Measurements from ENCODE around the gene COBLL1.
"Not testable (repeated sequence)": the region's sequence is repeated elsewhere in the genome, so short reads cannot be mapped to it uniquely, and the experiment has no call there.

COBLL1 gene

DNA sequence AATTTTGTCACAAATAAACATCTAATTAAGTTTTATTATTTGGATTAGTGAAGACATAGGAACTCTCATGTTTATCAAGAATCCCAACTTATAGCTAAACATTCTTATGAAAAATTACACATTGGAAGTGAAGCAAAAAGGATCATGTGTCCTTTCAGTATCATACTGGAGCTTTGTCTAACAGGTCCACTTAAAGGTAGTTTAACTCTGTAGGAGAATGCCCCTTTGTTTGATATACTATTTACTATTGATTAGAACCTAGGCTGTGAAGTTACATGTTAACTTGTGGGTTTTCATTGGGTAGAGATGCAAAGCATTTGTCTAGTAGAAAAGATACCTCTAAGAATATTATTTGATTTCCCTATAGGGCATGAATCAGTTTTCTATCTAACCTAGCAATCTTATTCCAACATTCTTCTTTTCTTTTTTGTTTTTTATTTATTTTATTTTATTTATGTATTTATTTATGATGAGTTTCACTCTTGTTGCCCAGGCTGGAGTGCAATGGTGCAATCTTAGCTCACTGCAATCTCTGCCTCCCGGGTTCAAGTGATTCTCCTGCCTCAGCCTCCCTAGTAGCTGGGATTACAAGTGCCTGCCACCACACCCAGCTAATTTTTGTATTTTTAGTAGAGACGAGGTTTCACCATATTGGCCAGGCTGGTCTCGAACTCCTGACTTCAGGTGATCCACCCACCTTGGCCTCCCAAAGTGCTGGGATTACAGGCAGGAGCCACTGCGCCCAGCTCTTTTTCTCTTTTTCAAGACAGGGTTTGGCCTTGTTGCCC is 18.5 kb upstream of the COBLL1 start:
- DNase-seq; in situ Hi-C loops (cut with HindIII; ENCODE audit: low pct_ligation_motif_present, low pct_unique_long_range_greater_than_20kb, low sequenced_read_pairs): not testable (repeated sequence)

DNA sequence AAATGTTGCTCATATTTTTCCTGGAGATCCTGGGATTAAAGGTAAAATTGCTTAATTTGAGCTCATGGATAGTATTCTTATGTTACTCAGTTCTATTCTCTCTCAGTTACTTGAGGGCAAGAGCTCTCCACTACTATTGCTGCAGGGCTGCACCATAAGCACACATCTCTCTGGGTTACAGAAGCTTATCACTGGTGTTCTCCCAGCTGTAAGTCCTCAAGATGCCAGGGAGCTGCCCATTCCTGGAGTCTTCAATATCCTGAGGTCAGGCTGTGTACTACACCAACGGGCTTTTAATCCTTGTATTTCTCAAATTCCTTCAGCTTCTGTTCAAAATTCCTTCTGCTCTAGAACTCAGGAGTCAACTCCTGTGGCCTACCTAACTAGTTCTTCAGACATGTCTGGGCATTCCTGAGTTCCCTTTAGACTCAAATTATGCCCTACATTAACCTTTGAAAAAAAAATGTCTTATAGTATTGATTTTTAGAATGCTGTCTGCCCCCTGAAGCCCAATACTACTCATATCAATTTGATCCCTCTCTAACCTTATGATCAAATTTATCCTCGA is 17.7 kb upstream of the COBLL1 start:
- in situ Hi-C loops (cut with HindIII; ENCODE audit: low pct_ligation_motif_present, low pct_unique_long_range_greater_than_20kb, low sequenced_read_pairs): no loop called here
- no peak for DNase-seq

DNA sequence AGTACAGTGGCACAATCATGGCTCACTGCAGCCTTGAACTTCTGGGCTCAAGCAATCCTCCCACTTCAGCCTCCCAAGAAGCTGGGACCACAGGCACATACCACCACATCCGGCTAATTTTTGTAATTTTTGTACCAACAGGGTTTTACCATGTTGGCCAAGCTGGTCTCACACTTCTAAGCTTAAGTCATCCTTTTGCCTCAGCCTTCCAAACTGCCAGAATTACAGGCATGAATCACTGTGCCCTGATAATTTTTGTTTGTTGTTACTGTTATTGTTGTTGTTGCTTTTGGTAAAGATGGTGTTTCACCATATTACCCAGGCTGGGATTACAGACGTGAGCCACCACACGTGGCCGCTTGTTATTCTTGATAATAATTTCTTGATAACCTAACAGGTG is 10.5 kb upstream of the COBLL1 start:
- in situ Hi-C loops (cut with HindIII; ENCODE audit: low pct_ligation_motif_present, low pct_unique_long_range_greater_than_20kb, low sequenced_read_pairs): no loop called here
- no peak for DNase-seq

DNA sequence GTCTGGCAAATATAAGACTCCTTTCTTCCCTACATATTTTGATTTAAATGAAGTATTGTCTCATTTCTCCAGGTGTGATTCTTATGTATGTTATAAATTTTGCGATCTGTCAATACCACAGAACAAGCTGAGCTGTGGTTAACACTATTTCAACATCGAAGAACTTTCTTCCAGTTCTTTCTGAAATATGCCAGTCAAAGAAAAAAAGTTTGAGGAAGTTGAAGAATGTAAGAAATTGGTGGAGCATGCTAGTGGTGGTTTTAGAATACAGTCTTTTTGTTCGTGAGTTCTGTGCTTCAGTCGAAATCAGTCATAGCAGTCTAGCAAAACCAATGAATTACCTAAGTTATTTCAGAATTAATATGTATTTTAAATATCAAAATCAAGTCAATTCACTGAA is 8.6 kb upstream of the COBLL1 start:
- in situ Hi-C loops (cut with HindIII; ENCODE audit: low pct_ligation_motif_present, low pct_unique_long_range_greater_than_20kb, low sequenced_read_pairs): no loop called here
- DNase-seq: no peak

DNA sequence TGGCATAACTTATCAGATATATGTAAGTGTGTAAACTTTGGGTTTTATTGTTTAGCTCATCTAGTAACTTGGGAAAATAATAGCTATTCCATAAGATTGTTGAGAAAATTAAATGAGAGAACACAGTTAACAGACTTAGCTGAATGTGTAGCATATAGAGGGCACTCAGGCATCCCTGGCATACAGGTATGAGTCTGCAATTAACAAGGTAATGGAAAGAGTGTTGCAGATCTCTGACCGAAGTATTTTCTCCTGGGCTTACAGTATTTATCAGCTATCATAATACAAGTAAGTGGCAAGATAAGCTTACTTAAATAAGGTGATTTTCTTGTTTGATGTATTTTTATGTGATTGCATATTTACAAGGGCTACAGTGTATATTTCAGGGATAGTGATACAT is 7.9 kb upstream of the COBLL1 start:
- DNase-seq: no peak
- in situ Hi-C loops (cut with HindIII; ENCODE audit: low pct_ligation_motif_present, low pct_unique_long_range_greater_than_20kb, low sequenced_read_pairs): no loop called here

DNA sequence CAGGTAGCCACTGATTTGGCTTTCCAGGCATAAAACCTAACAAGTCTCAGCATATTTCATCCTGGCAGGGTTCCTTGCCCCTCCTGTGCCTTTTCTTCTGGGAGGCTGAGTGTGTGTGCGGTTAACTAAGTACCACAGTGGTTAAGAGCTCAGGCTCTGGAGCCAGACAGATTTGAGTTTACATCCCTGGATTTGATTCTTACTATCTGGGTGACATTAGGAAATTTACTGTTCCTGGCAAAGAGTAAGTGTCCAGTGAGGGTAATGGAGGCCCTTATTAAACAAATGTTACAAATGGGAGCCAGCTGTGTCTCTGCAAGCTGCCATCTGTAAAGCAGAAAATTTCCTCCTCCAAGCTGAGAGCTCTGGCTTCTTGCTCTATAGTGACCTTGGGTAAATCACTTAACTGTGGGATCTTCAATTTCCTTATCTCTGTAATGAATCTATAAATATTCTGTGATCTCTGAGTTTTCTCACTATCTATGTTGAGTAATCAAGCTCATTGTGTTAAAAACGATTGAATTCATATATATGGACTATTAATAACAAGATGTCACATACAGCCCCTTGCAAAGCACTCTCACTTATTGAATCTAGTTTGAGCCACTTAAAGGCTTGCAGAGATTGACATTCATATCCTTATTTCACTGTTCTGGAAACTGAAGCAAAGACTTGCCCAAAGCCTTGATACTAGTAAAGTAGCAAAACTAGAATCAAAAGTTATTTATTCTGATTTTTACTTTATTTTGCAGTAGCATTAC is 6.5 kb upstream of the COBLL1 start:
- DNase-seq: no peak
- in situ Hi-C loops (cut with HindIII; ENCODE audit: low pct_ligation_motif_present, low pct_unique_long_range_greater_than_20kb, low sequenced_read_pairs): no loop called here

DNA sequence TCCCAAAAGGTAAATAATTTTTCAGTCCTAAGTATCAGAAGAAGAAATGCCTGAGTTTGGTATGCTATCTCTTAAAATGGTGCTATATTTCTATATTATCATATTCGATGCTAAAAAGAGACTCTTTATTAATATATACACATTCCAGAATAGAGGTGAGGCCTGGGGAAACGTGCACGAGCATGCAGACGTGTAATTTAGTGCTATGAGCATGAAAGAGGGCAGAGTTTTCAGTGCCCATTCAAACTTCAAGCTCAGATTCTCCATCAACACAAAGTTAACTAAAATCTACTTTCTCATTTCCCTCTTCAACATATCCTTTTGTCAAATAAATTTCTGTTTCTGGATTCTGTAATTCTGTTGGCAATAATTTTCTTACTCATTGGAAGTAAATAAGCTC is 5.7 kb upstream of the COBLL1 start:
- in situ Hi-C loops (cut with HindIII; ENCODE audit: low pct_ligation_motif_present, low pct_unique_long_range_greater_than_20kb, low sequenced_read_pairs): no loop called here

DNA sequence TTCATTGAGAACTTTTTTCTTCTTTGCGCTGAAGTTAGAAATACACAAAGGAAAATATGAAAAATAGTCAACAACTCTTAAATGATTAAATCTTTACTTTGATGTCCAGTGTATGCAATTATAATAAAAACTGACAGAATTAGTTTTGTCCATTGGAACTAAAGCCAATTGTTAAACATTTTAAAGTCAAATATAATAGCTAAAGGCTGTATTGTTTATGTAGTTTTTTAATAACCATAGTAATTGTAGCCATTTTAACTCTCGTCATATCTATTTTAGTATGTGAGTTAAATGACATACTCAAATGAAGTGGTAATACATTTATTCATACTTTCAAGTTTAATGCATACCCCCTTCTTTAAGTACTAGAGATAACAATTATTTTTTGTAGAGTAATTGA is 4.7 kb upstream of the COBLL1 start:
- DNase-seq: no peak
- in situ Hi-C loops (cut with HindIII; ENCODE audit: low pct_ligation_motif_present, low pct_unique_long_range_greater_than_20kb, low sequenced_read_pairs): no loop called here

More for the DNA sequence above, 5.7 kb upstream of the COBLL1 start:
- no peak for DNase-seq

DNA sequence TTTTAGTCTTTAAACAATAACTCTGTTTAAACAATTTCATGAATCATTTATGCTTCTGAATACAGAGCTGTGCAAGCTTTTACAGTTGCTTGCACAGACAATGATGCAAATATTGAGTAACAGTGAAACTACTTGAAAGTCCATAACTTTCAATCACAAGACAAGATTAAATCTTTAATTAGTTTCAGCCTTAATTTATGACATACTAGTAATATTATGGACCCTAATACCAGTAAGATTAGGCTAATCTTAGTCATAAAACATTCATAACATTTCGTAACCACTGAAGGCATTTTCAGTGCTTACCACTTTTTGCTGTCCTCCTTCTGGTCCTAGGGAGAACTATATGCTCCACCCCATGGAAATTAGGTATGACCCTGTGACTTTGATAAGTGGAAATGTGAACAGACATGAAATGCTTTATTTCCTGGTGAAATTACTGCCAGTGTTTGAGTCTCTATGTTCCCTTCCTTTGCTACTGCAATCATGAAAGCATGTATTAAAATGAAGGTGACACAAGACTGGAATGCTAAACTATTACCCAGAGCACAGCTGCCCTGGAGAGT is 1.8 kb upstream of the COBLL1 start:
- in situ Hi-C loops (cut with HindIII; ENCODE audit: low pct_ligation_motif_present, low pct_unique_long_range_greater_than_20kb, low sequenced_read_pairs): no loop called here
- DNase-seq: peak; percentile 27

DNA sequence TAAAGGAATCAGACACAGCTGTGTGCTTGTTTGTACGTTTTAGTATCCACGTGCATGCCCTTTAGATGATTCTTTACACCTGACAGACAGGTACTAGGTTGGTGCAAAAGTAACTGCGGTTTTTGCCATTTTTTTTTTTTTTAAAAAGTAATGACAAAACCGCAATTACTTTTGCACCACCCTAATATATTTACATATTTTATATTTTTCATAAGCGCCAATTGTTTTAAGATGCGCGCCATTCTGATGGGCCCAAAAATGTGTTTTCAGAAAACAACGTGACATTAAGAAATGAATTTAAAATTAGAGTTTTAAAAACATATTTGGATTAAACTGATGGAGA is 972 bp upstream of the COBLL1 start:
- in situ Hi-C loops (cut with HindIII; ENCODE audit: low pct_ligation_motif_present, low pct_unique_long_range_greater_than_20kb, low sequenced_read_pairs): no loop called here
- no peak for DNase-seq

DNA sequence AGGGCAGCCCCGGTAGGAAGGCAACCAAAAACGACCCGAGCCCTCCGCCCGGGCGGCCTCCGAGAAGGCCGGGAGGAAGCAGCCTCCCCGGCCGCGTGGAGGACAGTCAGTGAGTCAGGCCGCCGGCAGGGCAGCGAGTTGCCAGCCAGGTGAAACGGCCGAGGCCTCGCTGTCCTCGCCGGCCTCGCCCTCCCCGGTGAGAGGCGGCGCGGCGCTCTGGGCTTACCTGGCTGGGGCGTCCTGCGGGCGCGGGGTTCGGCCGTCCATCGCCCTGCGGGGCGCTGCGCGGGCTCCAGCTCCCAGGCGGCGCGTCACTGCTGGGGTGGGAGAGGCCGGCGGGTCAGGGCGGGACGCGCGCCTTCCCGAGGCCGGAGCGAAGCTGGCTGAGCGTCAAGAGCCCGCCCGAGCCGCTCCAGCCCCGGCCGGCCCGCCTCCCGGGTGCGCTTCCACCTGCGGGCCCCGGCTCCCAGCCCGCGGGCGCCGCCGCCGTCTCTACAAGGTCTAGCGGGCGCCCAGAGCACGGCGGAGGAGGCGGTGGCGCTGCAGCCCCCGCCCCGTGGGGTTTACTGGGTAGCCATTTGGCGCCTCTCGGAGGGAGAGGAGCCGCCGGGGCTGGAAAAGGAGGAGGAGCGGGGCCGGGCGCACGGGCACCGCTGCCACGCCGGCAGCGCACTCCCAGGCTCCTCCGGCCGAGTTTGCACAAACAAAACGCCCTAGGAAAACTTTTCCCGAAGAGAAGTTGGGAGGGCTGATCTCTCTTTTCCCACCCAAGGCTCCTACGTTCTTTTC is 499 bp downstream of the COBLL1 start:
- peak; percentile 92 for DNase-seq
- in situ Hi-C loops (cut with HindIII; ENCODE audit: low pct_ligation_motif_present, low pct_unique_long_range_greater_than_20kb, low sequenced_read_pairs): no loop called here

DNA sequence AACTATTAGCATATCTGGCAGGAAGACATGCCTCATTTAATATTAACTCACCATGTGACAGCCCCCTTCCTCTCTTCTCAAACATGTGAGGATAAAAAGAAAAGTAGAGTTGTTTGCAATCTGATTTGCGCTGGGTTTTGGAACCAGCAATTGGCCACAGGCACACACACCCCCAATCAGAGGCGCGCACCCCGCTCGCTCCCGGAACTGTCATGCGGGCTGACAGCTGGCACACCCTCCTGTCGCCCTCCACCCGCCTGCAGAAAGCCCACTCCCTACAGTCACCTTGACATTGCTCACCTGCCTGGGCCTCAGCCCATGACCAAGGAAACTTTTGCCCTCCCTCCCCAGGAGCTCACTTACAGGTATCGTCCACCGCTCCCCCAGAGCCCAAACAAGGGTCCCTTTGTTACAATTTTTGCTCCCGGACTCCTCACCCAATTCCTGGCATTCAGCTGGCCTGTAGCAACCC is 1.1 kb downstream of the COBLL1 start:
- in situ Hi-C loops (cut with HindIII; ENCODE audit: low pct_ligation_motif_present, low pct_unique_long_range_greater_than_20kb, low sequenced_read_pairs): no loop called here

DNA sequence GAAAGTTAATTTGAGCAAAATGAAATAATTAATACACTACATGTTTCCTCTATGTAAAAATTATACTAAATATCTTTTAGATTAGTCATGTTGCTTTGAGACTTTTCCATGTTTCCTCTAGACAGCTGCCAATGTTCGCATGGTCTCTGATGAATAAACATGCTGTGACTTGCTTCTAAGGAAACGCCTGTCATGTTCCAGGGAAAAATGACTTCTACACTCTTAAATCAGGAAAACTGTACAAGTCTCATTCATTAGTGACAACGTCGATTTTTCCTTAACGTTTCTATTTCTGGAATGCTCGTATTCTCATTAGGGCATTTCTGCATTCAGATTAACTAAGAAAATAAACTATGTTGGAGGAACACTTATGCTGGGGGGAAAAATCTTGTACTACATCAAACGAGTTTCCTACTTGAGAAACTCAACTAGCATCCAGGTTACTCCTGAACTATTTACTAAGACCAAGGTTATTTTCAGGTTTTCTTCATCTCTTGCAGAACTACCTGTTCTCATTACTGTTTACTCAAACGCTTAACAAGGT is 1.6 kb downstream of the COBLL1 start:
- peak; percentile 64 for DNase-seq
- in situ Hi-C loops (cut with HindIII; ENCODE audit: low pct_ligation_motif_present, low pct_unique_long_range_greater_than_20kb, low sequenced_read_pairs): no loop called here

More for the DNA sequence above, 1.1 kb downstream of the COBLL1 start:
- peak; percentile 60 for DNase-seq

DNA sequence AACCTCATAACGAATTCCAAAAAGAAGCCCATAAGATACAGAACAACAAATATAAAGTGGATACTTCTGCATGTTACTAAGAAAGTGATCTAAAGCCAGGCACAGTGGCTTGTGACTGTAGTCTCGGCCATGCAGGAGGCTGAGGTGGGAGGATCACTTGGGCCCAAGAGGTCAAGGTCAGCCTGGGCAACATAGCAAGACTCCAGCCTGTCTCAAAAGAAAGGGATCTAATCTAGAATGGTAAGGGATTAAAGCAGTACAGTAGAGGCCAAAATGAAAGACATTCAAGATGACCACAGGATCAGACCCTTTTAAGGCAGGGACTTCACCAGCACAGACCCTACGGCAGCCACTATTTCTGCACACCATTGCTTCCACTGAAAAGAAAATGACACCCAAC is 3.8 kb downstream of the COBLL1 start:
- DNase-seq: no peak
- in situ Hi-C loops (cut with HindIII; ENCODE audit: low pct_ligation_motif_present, low pct_unique_long_range_greater_than_20kb, low sequenced_read_pairs): no loop called here

DNA sequence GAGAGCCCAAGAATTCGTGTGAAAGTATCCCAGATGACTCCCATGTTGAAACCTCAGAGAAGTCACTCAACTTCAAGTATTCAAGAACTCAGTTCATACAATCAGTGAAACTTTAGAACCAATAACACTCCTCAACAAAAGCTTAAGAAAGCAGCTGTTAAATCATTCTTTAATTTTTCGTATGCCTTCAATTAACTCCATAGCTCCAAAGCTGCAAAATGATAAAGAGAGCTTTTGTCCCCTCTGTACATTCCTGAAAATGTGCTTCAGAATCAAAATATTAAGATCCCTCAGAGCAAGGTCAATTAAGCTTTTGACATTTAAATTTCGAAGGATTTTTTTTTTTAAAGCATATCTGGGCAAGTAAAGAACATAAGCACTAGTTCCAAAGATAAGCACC is 4.7 kb downstream of the COBLL1 start:
- in situ Hi-C loops (cut with HindIII; ENCODE audit: low pct_ligation_motif_present, low pct_unique_long_range_greater_than_20kb, low sequenced_read_pairs): no loop called here
- DNase-seq: peak; percentile 13

DNA sequence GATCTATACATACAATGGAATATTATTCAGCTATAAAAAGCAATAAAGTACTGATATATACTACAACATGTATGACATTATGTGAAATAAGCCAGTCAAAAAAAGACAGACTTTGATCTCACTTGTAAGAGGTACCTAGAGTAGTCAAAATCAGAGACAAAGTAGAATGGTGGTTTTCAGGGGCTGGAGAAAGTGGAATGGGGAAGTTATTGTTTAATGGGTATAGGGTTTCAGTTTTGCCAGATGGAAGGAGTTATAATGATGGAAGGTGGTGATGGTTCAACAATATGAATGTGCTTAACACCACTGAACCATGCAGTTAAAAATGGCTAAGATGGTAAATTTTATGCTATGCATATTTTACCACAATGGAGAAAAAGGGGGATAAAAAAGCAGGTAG is 6.3 kb downstream of the COBLL1 start:
- no peak for DNase-seq
- in situ Hi-C loops (cut with HindIII; ENCODE audit: low pct_ligation_motif_present, low pct_unique_long_range_greater_than_20kb, low sequenced_read_pairs): no loop called here

DNA sequence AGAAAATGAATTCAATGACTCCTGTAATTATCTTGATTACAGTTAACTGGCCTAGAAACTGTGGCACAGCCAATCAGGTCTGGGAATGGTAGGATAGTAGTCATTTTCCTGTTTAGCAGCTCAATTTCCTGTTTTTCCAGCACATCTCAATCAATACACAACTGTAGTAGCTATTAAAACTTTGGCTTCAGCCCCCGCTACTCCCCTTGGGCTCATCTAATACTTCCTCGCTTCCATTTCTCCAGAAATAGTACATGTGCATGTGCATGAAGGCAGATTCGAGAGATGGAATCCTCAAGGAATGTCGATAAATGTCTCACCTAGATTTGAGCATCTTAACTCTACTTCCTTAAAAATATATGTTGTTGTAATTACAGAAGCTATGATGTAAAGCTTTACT is 9.7 kb downstream of the COBLL1 start:
- in situ Hi-C loops (cut with HindIII; ENCODE audit: low pct_ligation_motif_present, low pct_unique_long_range_greater_than_20kb, low sequenced_read_pairs): no loop called here
- no peak for DNase-seq

DNA sequence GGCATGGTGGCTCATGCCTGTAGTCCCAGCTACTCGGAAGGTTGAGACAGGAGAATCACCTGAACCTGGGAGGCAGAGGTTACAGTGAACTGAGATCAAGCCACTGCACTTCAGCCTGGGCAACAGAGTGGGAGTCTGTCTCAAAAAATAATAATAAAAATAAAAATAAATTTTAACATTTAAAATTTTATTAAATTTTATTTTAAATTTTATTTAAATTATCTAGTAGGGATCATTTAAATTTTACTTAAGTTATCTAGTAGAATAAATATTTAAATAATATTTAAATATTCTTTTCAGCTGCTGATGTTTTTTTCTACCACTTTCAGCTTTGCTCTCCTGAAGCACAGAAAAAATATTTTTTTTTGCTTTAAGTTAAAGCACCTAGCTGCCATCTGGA is 10.4 kb downstream of the COBLL1 start:
- no peak for DNase-seq
- in situ Hi-C loops (cut with HindIII; ENCODE audit: low pct_ligation_motif_present, low pct_unique_long_range_greater_than_20kb, low sequenced_read_pairs): no loop called here
